Lower leg skin (tissue), 3 donors: ENCODE results near the gene IL10.

Experiments used
- POLR2A ChIP-seq, 2 donors: fragments of 450-650 bp; IDR thresholded peaks; one replicate each; pipeline ENCODE4 v1.6.1; 2016 to 2017; ENCODE audit warnings: antibody characterized with exemption in 2 of 2, mild to moderate bottlenecking in 1 of 2, moderate library complexity in 1 of 2
- TF ChIP-seq, protein P1 (sequence below), 3 donors: fragments of 450-650 bp; IDR thresholded peaks; one replicate each; pipeline ENCODE4 v1.5.1; 2016; ENCODE audit warnings: antibody characterized with exemption in 3 of 3, mild to moderate bottlenecking in 3 of 3, moderate library complexity in 2 of 3

DNA sequence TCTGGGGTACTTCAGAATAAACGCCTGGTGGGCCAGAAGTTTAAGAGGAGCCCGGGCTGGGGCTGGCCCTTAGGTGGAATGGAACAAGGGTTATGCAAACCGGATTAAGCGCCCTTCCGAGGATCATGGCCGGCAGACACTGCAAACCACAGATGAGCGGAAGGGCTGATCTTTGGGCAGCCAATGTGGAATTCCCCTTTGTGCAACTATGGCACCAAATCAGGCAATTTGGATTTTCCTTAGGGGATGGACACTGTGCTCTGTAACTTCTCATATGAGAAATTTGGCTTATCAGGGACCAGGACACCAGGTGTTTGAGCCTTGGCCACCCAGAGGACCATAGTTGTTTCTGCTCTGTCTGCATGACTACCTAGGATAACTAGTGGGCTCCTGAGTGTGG, 5.7 kb upstream of the IL10 start:
- TF ChIP-seq, protein P1, sequence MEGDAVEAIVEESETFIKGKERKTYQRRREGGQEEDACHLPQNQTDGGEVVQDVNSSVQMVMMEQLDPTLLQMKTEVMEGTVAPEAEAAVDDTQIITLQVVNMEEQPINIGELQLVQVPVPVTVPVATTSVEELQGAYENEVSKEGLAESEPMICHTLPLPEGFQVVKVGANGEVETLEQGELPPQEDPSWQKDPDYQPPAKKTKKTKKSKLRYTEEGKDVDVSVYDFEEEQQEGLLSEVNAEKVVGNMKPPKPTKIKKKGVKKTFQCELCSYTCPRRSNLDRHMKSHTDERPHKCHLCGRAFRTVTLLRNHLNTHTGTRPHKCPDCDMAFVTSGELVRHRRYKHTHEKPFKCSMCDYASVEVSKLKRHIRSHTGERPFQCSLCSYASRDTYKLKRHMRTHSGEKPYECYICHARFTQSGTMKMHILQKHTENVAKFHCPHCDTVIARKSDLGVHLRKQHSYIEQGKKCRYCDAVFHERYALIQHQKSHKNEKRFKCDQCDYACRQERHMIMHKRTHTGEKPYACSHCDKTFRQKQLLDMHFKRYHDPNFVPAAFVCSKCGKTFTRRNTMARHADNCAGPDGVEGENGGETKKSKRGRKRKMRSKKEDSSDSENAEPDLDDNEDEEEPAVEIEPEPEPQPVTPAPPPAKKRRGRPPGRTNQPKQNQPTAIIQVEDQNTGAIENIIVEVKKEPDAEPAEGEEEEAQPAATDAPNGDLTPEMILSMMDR (IDR thresholded peaks at IDR 0.05): no peak
- no peak for TF ChIP-seq POLR2A (IDR thresholded peaks at IDR 0.05)
